Stimulated activated CD8-positive, alpha-beta memory T cell treated with anti-CD3 and anti-CD28 coated beads, Interleukin-15, amount 100 ng/mL, for 24 hours (primary cell): ENCODE measurements around the gene VAMP1.
"Not testable (repeated sequence)": the region's sequence is repeated elsewhere in the genome, so short reads cannot be mapped to it uniquely, and the experiment has no call there.

Experiments used
- DNase-seq: peaks from one replicate; pipeline ENCODE4 v3.0.0-alpha.2; 2020; ENCODE audit warnings: low read depth

Gene VAMP1

GRCh38 chr12:6469609-6470374 is 685 bp downstream of the VAMP1 start:
- DNase-seq: no peak

GRCh38 chr12:6469092-6469491 is 1.4 kb downstream of the VAMP1 start:
- no peak for DNase-seq

- no peak for DNase-seq
Observed at GRCh38 chr12:6468283-6468575, 2.2 kb downstream of the VAMP1 start.

- DNase-seq: not testable (repeated sequence)
Observed at GRCh38 chr12:6467571-6468282, 2.8 kb downstream of the VAMP1 start.

- not testable (repeated sequence) for DNase-seq
Observed at GRCh38 chr12:6466751-6467150, 3.7 kb downstream of the VAMP1 start.

GRCh38 chr12:6466184-6466573 is 4.3 kb downstream of the VAMP1 start:
- no peak for DNase-seq

GRCh38 chr12:6465467-6466183 is 4.9 kb downstream of the VAMP1 start:
- no peak for DNase-seq

- no peak for DNase-seq
Observed at GRCh38 chr12:6464531-6464930, 5.9 kb downstream of the VAMP1 start.

- DNase-seq: no peak
Observed at GRCh38 chr12:6463858-6464257, 6.6 kb downstream of the VAMP1 start.

- DNase-seq: no peak
Observed at GRCh38 chr12:6463216-6463615, 7.3 kb downstream of the VAMP1 start.

- no peak for DNase-seq
Observed at GRCh38 chr12:6462234-6462995, 8.1 kb downstream of the VAMP1 start.

GRCh38 chr12:6461401-6462233 is 8.9 kb downstream of the VAMP1 start:
- DNase-seq: no peak

- no peak for DNase-seq
Observed at GRCh38 chr12:6460751-6461371, 9.6 kb downstream of the VAMP1 start.

GRCh38 chr12:6459004-6459337 is 11.5 kb downstream of the VAMP1 start:
- DNase-seq: no peak

- DNase-seq: no peak
Observed at GRCh38 chr12:6458281-6459003, 12.0 kb downstream of the VAMP1 start.

- no peak for DNase-seq
Observed at GRCh38 chr12:6457220-6457945, 13.1 kb downstream of the VAMP1 start.

GRCh38 chr12:6452944-6453630 is 17.4 kb downstream of the VAMP1 start:
- no peak for DNase-seq

GRCh38 chr12:6452245-6452943 is 18.1 kb downstream of the VAMP1 start:
- DNase-seq: no peak
